ENCODE measurements around the gene CELSR1.
A peak's percentile ranks its signal among the peaks of the same experiment; 100 is the strongest.
"Not testable (repeated sequence)": the region's sequence is repeated elsewhere in the genome, so short reads cannot be mapped to it uniquely, and the experiment has no call there.

Gene CELSR1

DNA sequence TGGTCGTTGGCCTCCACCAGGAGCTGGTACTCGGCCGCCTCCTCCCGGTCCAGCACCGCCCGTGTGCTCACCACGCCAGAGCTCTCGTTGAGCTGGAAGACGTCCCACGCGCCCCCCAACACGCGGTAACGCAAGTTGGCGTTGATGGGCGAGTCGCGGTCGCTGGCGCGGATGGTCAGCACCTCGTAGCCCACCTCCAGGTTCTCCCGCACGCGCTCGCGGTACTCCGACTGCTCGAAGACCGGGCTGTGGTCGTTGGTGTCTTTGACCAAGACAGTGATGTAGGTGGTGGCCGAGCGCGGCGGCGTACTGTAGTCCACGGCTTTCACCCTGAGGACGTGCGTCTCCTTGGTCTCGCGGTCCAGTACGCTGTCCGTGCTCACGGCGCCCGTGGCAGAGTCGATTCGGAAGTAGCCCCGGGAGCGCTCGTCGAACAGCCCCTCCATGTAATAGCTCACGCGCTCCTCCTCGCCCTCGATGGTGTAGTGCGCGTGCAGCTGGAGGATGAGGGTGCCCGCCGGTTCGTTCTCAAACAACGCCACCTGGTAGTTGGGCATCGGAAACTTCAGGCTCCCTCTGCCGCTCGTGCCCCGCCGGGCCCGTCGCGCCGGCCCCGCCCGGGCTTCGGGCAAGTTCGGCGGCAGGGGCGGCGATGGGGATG lies 1.4 kb downstream of the CELSR1 start:
- DNase-seq (ENCODE audit: low read depth in 2 of 3, low spot score in 1 of 3) = no peak

- DNase-seq (ENCODE audit: low read depth in 2 of 3, low spot score in 1 of 3) = no peak
Measured at GRCh38 chr22:46534901-46535630, 2.4 kb downstream of the CELSR1 start.

- DNase-seq (ENCODE audit: low read depth in 2 of 3, low spot score in 1 of 3) = no peak
Measured at GRCh38 chr22:46534177-46534776, 3.1 kb downstream of the CELSR1 start.

- DNase-seq (ENCODE audit: low read depth in 2 of 3, low spot score in 1 of 3) = no peak
Measured at GRCh38 chr22:46533070-46533833, 4.2 kb downstream of the CELSR1 start.

DNA sequence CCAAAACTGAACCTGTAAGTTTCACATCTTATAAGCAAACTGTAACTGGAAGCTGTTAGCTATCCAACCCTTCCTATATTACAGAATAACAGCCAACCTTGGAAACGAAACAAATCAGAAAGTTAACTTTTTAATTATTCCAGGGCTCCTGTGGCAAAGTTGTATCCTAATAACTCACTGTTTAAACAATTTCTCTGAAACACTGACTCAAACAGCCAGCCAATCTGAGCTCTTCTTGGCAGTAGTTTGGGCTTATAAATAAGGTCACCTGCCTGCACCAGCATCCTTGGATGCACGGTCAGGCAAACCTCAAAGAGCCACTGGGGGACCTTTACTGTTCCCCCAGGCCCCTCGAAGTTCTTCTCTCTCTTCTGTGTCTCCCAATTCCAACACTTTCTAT lies 5.0 kb downstream of the CELSR1 start:
- DNase-seq (ENCODE audit: low read depth in 2 of 3, low spot score in 1 of 3) = no peak

- DNase-seq (ENCODE audit: low read depth in 2 of 3, low spot score in 1 of 3) = no peak
Measured at GRCh38 chr22:46531581-46532175, 5.7 kb downstream of the CELSR1 start.

DNA sequence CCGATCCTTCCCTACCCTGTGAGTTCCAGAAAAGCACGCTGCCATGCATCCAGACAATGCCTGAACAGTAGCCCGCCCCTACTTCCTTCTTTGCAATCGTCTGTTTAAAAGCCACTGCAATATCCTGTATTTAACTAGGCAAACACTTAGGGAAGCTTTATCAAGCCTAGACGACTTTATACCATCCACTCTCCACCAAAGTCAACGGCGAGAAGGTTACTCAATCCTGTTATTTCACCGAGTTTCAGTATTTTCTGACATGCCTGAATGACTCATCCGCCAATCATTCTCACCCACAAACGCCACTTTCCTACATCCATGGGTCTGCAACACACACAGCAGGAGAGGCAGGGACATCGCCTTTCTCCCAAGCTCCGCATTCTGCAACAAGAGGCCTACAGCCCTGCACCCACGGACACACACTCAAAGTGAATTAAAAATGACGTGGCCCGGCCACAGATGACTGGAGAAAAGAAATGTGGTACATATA lies 9.3 kb downstream of the CELSR1 start:
- peak in 1 of 3 donors; percentile 17 for DNase-seq (ENCODE audit: low read depth in 2 of 3, low spot score in 1 of 3)

DNA sequence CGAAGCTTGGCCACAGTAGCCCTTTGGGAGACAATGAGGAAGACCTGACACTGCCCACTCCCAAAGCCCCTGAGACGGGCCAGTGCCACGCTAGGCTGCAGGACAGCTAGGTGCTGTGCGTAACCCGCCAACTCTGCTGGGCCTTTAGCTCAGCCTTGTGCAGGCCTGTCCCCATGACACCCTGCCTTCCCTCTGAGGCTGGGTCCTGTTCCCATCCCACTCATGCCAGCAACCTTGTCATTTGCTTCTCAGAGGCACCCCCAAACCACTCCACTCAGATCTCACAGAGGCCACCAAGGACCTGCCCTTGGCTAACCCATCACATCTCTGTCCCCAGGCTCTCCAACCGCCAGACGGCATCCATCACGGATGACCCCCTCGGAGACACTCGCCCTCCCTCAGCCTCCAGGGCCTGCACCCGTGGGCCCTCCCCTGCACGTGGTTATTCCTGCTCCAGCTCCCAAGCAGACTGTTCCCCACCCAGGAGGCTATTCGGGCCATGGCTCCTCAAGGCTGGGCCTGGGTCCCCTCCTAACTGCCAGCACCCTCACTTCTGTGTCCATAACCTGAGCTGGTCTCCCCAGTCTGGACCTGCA lies 11.1 kb downstream of the CELSR1 start:
- no peak for DNase-seq (ENCODE audit: low read depth in 2 of 3, low spot score in 1 of 3)

GRCh38 chr22:46525389-46526243 lies 11.8 kb downstream of the CELSR1 start:
- no peak for DNase-seq (ENCODE audit: low read depth in 2 of 3, low spot score in 1 of 3)

DNA sequence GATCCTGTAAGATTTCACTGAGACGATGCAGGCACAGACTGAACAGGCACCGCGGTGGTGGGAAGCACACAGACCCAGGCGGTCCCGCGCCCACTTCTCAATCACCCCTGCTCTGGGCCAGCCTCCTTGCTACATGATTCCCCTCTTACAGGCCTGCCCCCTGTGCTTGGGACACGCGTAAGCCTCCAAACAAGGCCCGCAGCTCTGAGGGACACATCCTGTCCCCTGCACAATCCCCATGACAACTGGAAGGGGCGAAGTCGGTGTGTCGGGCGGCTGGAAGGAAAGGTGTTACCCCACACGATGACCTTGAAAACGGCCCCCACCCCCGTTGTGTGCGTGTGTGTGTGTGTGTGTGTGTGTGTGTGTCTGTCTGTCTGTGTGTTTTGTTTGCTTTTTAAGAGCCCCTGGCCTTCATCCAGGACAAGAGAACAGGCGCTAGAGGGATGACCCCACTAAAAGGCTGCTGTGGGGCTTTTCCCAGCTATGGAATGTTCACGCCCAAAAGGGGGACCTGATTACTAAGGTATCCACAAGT lies 13.1 kb downstream of the CELSR1 start:
- DNase-seq (ENCODE audit: low read depth in 2 of 3, low spot score in 1 of 3) = no peak

- DNase-seq (ENCODE audit: low read depth in 2 of 3, low spot score in 1 of 3) = no peak
Measured at GRCh38 chr22:46522797-46523196, 14.6 kb downstream of the CELSR1 start.

DNA sequence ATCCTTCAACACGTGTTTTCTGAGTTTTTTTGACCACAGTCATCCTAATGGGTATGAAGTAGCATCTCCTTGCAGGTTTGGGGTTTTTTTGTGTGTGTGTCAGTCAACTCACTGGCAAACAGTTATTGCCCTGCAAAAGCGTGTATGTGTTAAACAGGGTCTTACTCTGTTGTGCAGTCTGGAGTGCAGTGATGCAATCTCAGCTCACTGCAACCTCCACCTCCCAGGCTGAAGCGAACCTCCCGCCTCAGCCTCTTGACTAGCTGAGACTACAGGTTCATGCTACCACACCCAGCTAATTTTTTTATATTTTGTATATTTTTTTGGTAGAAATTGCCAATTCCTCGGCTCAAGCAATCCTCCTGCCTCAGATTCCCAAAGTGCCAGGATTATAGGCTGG lies 15.4 kb downstream of the CELSR1 start:
- no peak for DNase-seq (ENCODE audit: low read depth in 2 of 3, low spot score in 1 of 3)

DNA sequence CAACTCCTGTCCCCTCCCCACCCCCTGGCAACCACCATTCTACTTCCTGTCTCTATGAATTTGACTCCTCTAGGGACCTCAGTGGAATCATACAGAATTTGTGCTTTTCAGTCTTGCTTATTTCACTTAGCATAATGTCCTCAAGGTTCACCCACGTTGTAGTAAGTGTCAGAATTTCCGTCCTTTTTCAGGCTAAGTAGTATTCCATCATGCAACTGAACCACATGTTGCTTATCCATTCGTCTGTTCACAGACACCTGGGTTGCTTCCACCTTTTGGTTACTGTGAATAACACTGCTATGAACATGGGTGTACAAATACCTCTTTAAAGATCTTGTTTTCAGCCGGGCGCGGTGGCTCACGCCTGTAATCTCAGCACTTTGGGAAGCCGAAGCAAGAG lies 16.5 kb downstream of the CELSR1 start:
- no peak for DNase-seq (ENCODE audit: low read depth in 2 of 3, low spot score in 1 of 3)

DNA sequence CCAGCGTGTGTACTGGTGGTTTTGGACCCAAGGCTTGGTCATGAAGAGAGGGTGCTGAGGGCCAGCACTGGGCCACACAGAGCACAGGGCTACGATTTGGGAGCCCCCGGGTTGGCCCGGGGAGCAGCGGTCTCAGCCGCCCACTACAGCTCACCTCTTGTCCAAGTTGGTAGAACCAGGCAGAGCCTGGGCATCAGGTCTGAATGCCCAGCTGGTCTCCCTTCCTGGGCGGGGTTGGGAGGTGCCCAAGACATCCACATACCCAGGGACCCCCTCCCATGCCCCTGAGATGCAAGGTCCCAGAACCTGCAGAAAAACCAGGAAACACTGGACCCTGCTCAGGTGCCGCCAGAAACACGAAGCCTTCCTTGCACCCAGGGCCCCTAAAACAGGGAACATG lies 18.0 kb downstream of the CELSR1 start:
- DNase-seq (ENCODE audit: low read depth in 2 of 3, low spot score in 1 of 3) = no peak

DNA sequence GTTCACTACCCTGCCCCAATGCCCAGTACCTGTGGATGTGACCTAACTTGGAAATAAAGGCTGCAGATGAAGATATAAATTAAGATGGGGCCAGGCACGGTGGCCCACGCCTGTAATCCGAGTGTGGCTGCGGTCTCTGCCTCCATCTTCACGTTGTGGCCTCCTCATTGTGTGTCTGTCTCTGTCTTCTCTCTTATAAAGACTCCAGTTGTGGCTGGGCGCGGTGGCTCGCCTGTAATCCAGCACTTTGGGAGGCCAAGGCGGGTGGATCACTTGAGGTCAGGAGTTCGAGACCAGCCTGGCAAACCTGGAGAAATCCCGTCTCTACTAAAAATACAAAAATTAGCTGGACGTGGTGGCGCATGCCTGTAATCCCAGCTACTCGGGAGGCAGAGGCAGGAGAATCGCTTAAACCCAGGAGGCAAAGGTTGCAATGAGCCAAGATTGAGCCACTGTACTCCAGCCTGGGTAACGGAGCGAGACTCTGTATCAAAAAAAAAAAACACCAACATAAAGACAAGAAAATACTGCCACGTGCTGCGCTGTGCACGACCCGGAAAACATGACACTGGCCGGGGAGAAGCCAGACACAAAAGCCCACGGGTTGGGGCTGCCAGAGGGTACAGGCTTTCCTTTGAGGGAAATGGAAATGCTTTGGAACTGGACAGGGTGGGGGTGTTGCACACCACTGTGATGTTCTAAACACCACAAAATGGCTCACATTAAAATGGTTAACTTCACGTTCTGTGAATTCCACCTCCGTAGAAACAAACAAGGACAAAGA lies 18.7 kb downstream of the CELSR1 start:
- no peak for DNase-seq (ENCODE audit: low read depth in 2 of 3, low spot score in 1 of 3)

- no peak for DNase-seq (ENCODE audit: low read depth in 2 of 3, low spot score in 1 of 3)
Measured at GRCh38 chr22:46518038-46518437, 19.4 kb downstream of the CELSR1 start.

DNA sequence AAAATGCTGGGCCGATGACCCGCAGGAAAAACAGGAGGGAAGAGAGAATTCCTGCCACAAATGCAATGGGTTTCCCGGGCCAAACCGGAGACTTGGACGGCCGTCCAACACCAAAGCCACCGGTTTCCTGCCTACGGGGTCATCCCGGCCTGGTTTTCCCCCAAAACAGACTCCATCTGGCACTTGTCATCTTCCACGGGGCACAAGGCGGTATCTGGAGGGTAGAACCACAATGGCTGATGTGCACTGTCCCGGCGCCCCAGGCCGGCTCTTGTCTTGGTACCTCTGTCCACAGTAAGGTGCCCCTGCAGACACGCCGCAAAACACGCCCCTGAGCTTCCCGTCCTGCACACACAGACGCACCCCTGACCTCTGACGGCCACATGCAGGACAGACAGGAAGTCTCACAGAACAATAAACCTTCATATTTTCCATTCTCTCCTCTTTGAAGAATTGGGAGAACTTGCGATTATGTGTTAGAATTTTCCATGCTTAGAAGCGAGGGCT lies 20.1 kb downstream of the CELSR1 start:
- DNase-seq (ENCODE audit: low read depth in 2 of 3, low spot score in 1 of 3) = no peak

GRCh38 chr22:46516638-46517037 lies 20.8 kb downstream of the CELSR1 start:
- DNase-seq (ENCODE audit: low read depth in 2 of 3, low spot score in 1 of 3) = no peak

- DNase-seq (ENCODE audit: low read depth in 2 of 3, low spot score in 1 of 3) = not testable (repeated sequence)
Measured at GRCh38 chr22:46516112-46516487, 21.3 kb downstream of the CELSR1 start.

Data from stimulated activated CD4-positive, alpha-beta T cell treated with anti-CD3 and anti-CD28 coated beads, Interleukin-12 subunit alpha, Interleukin-12 subunit beta, amount 100 ng/mL, for 48 hours (primary cell).